AG08395 (cell line): ENCODE results near the gene EHBP1L1.
A peak's percentile ranks its signal among the peaks of the same experiment; 100 is the strongest.

Source experiments
- DNase-seq: peaks from one replicate; pipeline ENCODE4 v3.0.0; 2012; ENCODE audit warnings: mixed read lengths, low spot score

Gene EHBP1L1

DNA sequence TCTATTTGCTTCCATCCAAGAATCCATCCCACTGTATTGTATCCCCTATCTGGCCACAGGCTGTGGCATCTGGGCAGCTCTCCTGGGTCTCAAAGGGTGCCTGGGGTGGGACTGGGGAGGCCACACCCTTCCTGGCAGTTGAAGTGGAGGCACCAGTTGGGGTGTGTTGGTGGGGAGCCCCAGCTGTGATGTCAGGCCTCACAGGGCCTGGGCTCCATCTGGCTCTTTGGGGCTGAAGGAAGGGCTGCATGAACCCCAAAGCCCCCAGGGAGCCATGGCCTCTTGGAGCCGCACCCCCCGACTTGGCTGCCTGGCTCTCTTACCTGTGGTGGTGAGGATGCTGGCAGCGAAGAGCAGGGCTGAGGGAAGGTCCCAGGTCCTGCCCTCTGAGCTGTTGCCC, 19.3 kb downstream of the EHBP1L1 start:
- DNase-seq, result peak; percentile 21

- DNase-seq, result peak; percentile 27
These were observed 19.9 kb downstream of the EHBP1L1 start, which contains the start of gene KCNK7 for GRCh38 chr11:65595543-65596281. KCNK7 (minus strand) TSS chr11:65595800; CDS start chr11:65595772, 28 bp downstream.

- no peak for DNase-seq
These were observed 20.7 kb downstream of the EHBP1L1 start for GRCh38 chr11:65596520-65596919.

- no peak for DNase-seq
These were observed 22.4 kb downstream of the EHBP1L1 start for GRCh38 chr11:65598258-65598699.

DNA sequence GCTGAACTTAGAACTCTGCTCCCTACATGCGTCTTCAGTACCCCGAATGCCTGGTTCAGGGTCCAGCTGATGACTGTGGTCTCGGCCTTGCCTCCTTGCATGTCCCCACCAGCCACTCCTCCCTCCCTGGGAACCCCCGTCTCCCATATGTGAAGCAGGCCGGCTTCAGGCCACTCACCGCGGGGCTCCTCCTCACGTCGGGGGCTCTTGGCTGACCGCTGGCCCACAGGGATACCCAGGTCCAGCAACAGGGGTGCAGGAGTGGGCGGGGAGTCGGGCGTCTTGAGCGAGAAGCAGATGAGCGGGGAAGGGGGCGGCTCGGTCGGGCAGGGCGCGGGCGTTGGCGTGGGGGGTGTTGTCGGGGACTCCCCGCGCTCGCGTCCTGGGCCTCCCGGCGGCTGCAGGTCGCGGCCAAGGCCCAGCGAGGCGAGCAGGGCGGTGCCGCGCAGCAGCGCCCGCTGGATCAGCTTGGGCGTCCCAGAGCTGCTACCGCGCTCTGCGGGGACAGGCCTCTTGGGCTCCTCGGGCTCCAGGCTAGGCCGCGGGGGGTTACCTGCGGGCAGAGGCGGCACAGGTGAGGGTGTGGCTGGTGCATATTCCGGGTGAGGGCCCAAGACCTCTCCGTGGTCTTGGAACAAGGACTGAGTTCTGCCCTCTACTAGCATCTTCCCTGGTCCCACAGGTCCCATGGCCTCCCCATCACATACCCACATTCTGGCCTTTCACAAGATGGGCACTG, 23.5 kb downstream of the EHBP1L1 start:
- DNase-seq, result no peak

DNA sequence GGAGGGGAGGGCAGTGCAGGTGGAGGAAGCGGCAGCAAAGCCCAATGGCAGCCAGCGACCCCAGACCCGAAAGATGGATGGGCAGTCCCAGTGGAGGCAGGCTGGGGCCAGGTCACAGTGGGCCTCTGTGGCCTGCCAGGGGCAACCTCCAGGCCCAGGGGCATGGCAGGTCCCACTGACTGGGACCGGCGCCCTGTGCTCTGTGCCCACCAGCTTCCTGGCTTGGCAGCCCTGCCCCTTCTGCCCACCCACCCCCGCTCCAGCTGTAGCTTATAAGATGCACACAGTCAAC, 24.0 kb downstream of the EHBP1L1 start:
- no peak for DNase-seq

DNA sequence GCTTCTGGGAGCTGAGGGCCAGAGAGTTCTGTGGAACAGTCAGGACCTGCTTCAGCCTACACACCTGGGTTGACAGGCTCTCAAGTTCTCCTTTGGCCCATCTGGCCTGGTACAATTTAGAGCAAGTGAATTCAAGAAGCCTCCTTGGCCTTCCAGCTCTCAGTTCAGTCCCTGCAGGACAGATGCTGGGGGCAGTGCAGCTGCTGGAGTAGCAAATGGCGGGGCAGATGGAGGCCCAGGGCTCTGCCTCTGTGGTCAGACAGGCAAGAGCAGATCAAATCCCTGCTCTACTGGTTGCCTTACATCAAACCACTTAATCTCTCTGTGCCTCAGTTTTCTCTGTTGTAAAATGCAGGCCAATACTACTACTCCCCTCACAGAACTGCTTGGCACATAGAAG, 28.4 kb downstream of the EHBP1L1 start:
- DNase-seq, result no peak

DNA sequence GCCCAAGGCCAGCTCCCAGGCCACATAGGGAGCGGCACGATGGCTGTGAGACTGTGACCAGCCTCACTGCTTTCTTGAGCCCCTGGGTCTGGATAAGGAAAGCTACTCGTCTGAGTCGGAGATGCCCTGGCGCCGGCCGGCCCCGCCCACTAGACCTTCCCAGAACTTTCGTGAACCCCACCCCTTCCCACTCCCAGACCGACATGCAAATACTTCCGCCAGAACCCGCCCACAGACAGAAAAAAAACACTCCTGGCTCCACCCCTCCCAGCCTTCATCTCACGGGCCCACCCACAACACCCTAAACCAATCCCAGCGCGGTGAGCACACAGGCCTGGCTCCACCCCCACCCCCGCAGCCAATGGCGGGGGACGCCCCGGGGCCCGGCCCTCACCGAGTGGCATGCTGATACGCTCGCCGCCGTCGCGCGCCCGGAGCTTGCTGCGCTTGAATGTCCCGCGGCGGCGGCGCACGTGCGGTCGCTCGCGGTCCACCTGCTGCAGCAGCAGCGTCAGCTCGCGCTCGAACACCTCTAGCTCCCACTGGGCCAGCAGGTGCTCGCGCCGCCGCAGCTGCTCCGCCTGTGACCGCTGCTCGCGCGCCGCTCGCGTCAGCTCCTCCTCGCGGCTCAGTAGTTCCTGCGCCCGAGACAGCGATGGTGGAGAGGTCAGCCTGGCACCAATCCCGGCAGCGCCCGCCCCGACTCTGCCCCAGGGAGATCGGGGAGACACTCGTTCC, 31.2 kb downstream of the EHBP1L1 start:
- peak; percentile 99 for DNase-seq

DNA sequence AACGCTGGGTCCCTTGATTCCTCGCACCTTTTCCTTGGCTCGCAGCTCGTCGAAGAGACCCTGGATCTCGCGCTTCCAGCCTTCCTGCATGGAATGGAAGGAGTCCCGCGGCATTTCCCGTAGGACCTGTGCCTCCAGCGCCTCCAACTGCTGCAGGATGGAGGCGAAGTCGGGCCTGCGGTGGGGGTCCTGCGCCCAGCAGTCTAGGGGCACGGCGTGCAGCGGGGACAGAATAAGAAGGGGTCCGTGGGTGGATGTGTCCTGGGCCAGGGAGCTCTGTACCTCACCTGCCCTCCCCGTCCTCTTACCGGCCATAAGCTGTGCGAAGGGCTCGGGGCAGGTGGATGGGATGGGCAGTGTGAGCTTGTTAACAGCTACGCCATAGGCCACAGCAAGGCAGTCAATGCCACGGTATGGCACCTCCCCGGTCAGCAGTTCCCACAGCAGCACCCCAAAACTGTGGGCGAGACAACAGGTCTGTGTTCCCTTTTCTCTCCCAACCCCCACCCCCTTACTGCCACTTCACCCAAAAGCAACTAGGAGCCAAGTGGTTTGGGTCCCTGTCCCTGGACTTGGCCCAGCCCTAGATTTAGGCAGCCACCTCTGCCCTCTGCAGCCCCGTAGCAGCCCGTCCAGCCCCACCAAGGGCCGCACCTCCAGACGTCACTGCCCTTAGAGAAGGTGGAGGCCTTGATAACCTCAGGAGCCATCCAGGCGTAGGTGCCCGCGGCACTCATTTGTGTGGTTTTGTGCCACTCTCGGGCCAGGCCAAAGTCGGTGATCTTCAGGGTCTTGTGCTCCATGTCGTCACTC, 32.0 kb downstream of the EHBP1L1 start:
- no peak for DNase-seq

DNA sequence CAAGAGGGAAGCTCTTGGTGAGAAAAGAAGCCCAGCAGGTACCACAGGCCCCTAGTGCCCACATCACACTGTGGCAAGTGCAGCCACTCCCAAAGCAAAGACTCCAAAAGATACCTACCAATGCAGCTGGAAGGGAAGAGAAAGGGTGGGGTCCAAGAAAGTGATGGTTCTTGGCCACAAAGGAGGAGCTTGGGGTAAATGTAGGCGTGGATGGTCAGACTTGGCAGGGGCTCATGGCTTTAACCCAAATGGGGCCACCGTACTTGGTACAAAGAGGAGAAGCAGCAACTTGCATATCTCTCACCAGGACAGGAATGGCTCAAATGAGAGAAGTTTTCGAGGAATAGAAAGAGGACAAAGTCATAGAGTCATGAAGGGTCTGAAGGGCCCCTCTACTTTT, 33.4 kb downstream of the EHBP1L1 start:
- no peak for DNase-seq

GRCh38 chr11:65609665-65610064, 33.8 kb downstream of the EHBP1L1 start:
- DNase-seq, result no peak

- DNase-seq, result no peak
These were observed 34.6 kb downstream of the EHBP1L1 start for GRCh38 chr11:65610404-65610803.

DNA sequence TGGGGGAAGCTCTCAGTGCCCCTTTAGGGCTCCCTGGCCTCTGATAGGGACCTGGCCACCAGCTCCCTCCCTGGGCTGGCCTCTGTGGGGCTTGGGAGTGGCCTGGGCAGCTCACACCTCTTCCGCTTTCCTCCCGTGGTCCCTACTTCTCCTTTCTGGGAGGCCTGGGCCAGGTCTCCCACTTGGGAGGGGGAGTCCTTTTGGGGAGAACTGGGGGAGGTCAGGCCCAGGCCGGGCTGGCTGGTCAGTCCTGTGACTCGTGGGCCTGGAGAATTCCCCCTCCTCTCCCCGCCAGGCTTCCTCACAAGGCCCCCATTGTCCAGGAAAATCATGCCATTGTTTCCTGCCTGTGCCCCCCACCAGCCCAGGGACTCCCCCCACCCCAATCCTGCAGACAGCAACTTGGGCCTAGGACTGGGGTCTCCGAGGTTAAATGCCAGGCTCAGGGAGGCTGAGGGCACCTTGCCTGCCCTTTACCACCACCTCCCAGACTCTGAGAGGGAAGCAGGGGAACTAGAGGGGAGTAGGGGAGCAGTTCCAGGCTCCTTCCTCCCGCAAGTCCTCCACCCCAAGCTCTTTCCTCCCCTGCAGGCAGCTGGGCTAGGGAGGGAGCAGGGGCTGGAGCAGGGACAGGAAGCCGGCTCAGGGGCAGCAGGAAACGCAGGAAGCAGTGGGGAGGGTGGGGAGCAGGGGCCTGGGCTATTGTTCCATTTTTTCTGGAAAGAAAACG, 35.3 kb downstream of the EHBP1L1 start:
- no peak for DNase-seq

DNA sequence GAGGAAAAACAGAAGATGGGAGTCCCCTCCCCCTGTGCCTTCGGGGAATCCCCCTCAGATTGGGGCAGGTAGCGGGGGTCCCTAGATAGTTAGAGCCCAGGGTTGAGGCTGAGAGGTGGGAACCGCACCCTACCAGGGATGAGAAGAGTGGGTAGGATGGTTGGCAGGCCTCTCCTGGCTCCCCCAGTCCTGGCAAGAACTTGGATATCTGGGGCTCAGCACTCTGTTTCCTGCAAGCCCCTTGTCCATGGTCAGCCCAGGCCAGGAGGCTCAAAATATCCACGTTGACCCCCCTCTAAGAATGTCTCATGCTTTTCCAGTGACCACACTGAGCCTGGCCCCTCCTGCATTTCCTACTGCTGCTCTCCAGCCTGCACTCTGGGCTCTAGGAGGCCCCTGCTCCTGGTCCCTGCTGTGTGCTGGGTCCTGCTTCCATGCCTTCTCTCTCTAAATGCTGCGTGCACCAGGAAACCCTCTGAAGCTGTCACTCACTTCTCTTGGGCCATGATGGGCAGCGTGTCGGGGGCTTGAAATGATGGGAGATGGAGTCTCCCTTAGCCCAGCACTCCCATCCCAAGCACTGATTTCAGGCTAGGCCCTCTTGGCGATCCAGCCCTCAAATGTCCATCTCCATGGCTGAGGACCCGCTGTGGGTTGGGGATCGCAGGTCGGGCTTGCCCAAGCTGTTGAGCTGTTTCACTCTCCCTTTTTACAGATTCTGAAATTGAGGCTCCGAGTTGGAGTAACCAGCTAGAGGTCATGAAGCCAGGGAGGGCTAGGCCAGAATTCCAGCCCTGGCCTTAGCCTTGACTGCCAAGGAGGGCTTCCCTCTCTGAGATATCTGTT, 36.1 kb downstream of the EHBP1L1 start:
- no peak for DNase-seq

GRCh38 chr11:65612691-65613090, 36.8 kb downstream of the EHBP1L1 start:
- DNase-seq, result no peak

GRCh38 chr11:65613091-65613928, 37.5 kb downstream of the EHBP1L1 start:
- peak; percentile 12 for DNase-seq

DNA sequence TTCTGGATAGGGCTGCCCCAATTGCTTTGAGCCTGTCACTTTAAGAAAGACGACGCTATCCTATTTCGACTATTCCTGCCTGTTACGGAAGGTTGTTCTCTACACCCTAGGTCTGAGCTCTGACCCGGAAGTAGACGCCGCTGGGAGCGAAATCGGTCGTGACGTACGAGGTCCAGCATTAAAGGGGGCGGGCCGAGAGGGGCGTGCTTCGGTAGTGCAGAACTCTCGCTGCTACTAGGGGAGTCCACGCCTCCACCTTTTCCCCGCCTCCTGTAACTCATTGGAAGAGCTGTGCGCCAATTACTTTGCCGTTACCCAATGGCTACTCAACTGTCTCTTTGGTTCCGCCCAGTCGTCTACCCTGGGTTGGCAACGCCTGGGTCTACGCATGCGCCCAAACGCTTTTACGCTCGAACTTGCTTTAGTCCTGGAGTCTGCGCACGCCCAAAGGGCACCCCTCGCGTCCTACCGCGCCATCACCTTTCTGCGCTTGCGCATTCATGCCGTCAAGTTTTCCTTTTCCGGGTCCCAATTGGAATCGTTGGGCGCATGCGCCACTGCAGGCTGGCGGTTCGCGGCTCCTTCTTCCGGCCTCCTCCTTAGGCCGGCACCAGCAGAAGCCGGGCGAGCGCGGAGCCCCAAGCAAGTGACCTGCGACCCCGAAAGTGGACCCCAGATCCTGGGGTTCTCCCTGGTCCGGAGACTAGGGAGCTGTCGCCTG, 39.5 kb downstream of the EHBP1L1 start, which contains the start of gene PCNX3:
PCNX3 (plus strand) TSS at position 548 of the 721 bp plus-strand sequence. CDS start 536 bp downstream, outside the sequence.
- peak; percentile 100 for DNase-seq

DNA sequence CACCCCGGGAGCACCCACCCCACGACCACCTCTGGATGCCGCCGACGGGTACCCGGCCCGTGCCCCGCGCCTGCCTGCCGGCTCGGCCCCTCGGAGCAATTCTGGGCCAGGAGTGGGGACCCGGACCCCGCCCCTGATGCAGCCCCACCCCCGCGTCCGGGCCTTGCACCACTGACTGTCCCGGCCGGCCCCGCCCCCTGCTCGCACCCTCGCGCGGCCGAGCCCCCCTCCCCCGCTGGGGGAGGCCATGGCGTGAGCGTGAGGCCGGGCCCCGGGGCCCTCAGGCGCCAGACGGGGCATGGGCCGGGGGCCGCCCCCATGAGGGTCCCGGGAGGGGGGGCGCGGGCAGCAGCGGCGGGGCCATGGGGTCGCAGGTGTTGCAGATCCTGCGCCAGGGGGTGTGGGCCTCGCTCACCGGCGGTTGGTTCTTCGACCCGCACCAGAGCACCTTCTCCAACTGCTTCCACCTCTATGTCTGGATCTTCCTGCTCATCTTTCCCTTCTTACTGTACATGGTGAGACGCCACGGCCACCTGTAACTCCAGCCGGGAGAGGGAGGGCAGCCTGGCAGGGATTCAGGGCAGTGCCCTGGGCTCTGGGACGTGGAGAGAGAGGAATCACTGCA, 40.2 kb downstream of the EHBP1L1 start:
- DNase-seq, result peak; percentile 48
